Hematopoietic multipotent progenitor cell treated with erythropoietin and hydrocortisone succinate and interleukin-3 and kit ligand, for 17 days (in vitro differentiated cells): Measurements from ENCODE around the gene RHOD.

ENCODE experiments used
- DNase-seq: peaks from one replicate; pipeline ENCODE4 v3.0.0-alpha.2; 2015; ENCODE audit warnings: low spot score

RHOD gene

GRCh38 chr11:67117672-67118180, 61.1 kb downstream of the RHOD start:
- DNase-seq, result no peak

- peak; percentile 32 for DNase-seq
Observed at GRCh38 chr11:67118181-67118766, 61.6 kb downstream of the RHOD start.

- peak; percentile 99 for DNase-seq
Observed at GRCh38 chr11:67118801-67119584, 62.3 kb downstream of the RHOD start, which contains the start of gene KDM2A. KDM2A (plus strand) TSS chr11:67119263; CDS start chr11:67121317, 2,054 bp downstream.

GRCh38 chr11:67119585-67120391, 63.1 kb downstream of the RHOD start:
- peak; percentile 51 for DNase-seq

GRCh38 chr11:67120456-67120855, 63.8 kb downstream of the RHOD start:
- no peak for DNase-seq

- DNase-seq, result peak; percentile 49
Observed at GRCh38 chr11:67120881-67121710, 64.4 kb downstream of the RHOD start.
